ENCODE measurements around the gene NKG7. TPM values are rescaled to one million over a fixed set of nuclear protein-coding genes. Genes with fewer than 3 reads are reported as not detected.
A peak's percentile ranks its signal among the peaks of the same experiment; 100 is the strongest.

NKG7 gene
- total RNA-seq, 1 donor from 2014 or later = 363 TPM

DNA sequence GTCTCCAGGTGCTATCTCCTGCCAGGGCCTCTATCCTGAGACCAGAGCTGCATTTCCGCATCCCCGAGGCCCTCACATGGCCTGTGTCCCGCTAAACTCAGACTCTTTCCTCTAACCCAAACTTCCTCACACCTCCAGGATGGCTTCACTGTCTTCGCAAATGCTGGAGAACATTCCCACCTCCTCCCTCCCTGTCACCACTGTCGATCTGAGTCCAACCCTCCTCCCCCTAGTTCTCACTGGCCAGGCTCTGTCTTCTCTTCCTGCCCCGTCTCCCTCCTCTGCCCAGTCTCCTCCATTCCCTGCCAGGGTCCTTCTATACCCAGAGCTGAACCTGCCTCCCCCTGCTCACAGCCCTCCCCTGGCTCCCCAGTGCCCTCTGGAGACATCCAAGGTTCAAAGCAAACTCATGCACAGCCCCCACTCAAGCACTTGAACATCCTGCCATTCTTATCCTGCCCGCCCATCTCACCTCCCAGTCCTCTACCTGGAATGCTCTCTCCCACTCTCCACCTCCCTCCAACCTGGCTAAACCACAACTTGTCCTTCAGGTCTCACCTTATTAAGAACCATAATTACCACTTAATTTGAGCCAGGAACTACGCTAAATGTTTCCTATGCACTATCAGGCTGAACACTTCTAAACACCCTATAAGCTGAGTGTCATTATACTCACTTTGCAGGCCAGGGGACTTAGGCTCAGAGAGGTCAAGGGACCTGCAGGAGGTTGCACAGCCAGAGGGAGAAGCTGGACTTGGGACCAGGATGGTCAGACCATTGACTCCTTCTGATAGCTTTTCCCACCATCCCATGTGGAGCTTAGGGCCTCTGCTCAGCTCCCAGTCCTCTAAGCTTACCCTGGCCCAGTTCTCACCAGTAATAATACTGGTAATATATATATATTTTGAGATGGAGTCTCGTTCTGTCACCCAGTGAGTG is 29.6 kb downstream of the NKG7 start:
- Mint-ChIP-seq H3K4me3 (no peak overlapping the region), H3K36me3 (ENCODE audit: low read depth) (peaks cover 29% of the 10 kb centered on the region), H3K9me3 (no peaks in the 10 kb centered on the region), H3K4me1 (peaks cover 20% of the 10 kb centered on the region), H3K27me3 (peaks cover 6% of the 10 kb centered on the region), H3K27ac (peak overlapping the region; percentile 13)
- no peak for DNase-seq
- intact Hi-C loops (cut with micrococcal nuclease) = no loop called here

DNA sequence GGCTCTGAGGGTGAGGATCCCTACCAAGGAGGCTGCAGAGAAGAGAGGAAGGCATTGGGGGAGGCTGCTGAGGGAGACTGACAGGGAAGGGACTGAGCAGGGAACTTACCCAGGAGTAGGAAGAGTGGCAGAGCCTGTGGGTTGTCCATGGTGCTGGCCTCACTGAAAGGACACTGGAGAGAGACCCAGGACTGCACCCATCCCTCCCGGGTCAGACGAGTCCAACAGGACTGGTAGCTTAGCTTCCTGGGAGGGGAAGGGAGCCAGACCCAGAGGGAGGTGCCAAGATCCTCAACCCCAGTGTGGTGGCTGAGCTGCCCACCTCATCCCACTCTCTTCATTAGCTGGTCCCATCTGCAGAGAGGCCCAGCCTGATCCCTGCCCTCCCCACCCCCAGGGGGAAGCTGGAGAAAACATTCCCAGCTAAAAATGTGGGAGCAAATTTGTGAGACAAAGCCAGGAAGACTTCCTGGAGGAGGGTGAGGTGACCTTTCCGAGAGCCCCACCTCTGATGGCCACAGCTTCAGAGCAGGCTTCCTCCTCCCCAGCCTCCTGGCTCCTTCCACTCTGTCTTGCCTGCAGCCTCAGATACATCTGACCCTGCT is 30.4 kb downstream of the NKG7 start, which contains the start of gene VSIG10L:
Gene VSIG10L (minus strand): TSS at position 164 of the 605 bp plus-strand sequence. CDS start 15 bp downstream, at position 149.
- intact Hi-C loops (cut with micrococcal nuclease) = no loop called here
- peaks cover 20% of the 10 kb centered on the region for H3K4me1 Mint-ChIP-seq
- peaks cover 6% of the 10 kb centered on the region for H3K27me3 Mint-ChIP-seq
- no peak for DNase-seq
- peak within 1 kb of the TSS; percentile 68 for H3K27ac Mint-ChIP-seq
- no peaks in the 10 kb centered on the region for H3K9me3 Mint-ChIP-seq
- peaks cover 23% of the 10 kb centered on the region for H3K36me3 Mint-ChIP-seq (ENCODE audit: low read depth)
- peak within 1 kb of the TSS; percentile 90 for H3K4me3 Mint-ChIP-seq

DNA sequence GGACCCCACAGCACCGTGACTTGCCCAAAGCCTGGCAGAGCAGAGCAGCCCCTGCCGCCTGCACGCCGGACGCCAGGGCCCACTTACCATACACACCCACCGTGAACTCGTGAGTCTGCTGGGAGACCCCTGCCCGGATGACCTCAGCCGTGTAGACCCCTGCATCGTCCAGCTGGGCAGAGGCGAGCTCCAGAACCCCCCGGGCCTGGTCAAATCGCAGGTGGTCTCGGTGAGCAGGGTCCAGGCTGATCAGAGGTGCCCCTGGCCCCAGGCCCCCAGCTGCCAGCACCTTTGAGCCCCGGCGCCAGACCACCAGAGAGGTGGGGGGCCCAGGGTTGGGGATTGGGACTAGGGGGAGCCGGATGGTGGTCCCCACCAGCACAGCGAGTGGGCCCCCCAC is 31.4 kb downstream of the NKG7 start:
- H3K27ac Mint-ChIP-seq = peak overlapping the region; percentile 68
- peaks cover 20% of the 10 kb centered on the region for H3K4me1 Mint-ChIP-seq
- no peak for DNase-seq
- no peaks in the 10 kb centered on the region for H3K9me3 Mint-ChIP-seq
- intact Hi-C loops (cut with micrococcal nuclease) = no loop called here
- peaks cover 6% of the 10 kb centered on the region for H3K27me3 Mint-ChIP-seq
- peak overlapping the region; percentile 90 for H3K4me3 Mint-ChIP-seq
- peaks cover 14% of the 10 kb centered on the region for H3K36me3 Mint-ChIP-seq (ENCODE audit: low read depth)

DNA sequence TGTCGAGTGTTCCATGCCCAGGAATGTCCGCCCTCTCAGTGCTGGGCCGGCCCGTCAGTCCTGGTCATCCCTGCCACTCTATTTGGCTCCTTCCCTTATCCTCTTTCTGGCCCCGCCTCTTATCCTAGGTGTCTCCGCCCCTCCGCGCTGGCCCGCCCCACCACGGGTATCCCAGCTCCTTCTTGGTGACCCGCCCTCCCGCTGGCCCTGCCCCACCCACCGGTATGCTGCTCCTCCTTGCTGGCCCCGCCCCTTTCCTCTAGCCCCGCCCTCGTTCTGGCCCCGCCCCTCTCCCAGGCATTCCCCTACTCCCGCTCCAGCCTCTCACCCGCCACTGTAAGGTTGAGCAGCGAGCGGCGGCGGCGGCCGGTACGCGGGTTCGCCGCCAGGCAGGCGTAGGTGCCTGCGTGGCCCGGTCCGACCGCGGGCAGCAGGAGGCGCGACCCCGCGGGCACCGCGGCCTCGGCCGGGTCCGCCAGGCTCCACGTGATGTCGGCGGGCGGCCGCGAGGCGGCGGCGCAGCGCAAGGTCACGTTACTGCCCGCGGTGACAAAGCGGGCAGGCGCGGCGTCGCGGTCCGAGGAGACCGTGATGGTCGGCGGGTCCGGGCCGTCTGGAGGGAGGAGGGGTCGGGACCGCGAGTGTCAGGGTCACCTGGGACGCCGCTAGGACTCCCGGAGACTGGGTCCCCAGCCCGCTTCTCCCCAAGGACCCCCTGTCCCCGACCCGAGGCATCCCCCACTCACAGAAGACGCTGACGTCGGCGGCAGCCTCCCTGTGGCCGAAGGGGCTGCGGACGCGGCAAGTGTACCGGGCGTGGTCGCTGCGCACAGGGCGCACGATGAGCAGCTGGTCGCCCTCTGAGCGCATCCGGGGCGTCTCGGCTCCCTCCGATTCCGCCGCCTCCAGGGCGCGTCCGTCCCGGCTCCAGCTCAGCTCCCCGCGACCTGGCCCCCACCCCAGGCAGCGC is 32.5 kb downstream of the NKG7 start:
- intact Hi-C loops (cut with micrococcal nuclease) = loop anchor here (1.0 to 2.0 kb wide), 6 partner anchors 22 to 317 kb away; no protein-coding TSS in a partner anchor
- peak overlapping the region; percentile 90 for H3K4me3 Mint-ChIP-seq
- DNase-seq = peak; percentile 97
- peaks cover 10% of the 10 kb centered on the region for H3K36me3 Mint-ChIP-seq (ENCODE audit: low read depth)
- peaks cover 6% of the 10 kb centered on the region for H3K27me3 Mint-ChIP-seq
- H3K27ac Mint-ChIP-seq = peak overlapping the region; percentile 87
- H3K9me3 Mint-ChIP-seq = no peaks in the 10 kb centered on the region
- H3K4me1 Mint-ChIP-seq = peaks cover 20% of the 10 kb centered on the region

DNA sequence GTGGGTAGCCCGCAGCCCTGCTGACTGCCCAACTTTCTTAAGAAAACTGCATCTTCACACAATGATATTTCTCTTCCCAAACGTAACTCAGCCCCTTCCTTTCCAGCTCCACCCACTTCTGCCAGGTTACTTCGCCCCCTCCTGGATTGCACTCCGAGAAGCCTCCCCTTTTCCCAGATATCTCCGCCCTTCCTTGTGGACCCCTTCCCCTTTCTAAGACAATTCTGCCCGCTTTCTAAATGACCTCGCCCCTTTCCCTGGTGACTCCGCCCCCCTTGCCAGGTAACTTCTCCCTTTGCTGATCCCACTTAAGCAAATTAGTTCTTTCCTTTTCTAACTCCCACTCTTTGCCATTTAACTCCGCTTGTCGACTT is 33.2 kb downstream of the NKG7 start:
- Mint-ChIP-seq H3K9me3 (no peaks in the 10 kb centered on the region), H3K4me3 (peak overlapping the region; percentile 90), H3K27me3 (peaks cover 6% of the 10 kb centered on the region), H3K27ac (peak overlapping the region; percentile 87), H3K4me1 (peaks cover 20% of the 10 kb centered on the region), H3K36me3 (ENCODE audit: low read depth) (peaks cover 5% of the 10 kb centered on the region)
- no peak for DNase-seq
- intact Hi-C loops (cut with micrococcal nuclease) = loop anchor here (1.0 to 2.0 kb wide), 6 partner anchors 23 to 318 kb away; no protein-coding TSS in a partner anchor

DNA sequence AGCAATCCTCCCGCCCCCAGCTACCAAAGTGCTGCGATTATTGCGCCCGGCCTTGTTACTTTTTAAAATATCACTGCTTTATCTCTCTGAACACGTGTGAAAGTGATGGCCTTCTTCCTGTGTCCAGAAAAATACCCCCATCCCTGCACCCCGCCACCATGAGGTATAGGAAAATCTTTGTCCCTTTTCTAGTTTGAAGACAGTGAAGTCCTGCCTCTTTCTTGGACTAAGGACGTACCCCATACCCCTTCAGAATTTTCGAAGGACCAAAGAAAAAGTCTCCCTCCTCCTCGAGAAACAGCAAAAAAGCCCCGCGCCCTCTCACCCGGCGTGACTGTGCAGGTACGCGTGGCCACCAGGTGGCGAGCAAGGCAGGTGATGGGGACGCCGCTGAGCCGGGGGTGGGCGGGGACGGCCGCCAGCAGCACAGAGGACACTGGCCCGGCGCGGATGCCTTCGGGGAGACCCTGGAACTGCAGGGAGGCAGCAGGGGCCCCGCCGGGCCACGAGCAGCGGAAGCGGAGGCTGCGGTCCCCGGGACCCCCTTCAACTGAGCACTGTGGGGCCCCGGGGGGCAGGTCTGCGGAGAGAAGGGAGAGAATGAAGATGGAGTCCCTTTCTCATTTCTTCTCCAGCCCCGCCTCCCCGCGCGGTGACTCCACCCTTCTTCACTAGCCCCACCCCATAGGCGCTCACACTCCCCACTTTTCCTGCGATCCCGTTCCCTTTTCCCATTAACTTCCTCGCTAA is 33.7 kb downstream of the NKG7 start:
- H3K4me3 Mint-ChIP-seq = peak overlapping the region; percentile 90
- H3K9me3 Mint-ChIP-seq = no peaks in the 10 kb centered on the region
- DNase-seq = peak; percentile 95
- peaks cover 6% of the 10 kb centered on the region for H3K27me3 Mint-ChIP-seq
- intact Hi-C loops (cut with micrococcal nuclease) = loop anchor here (1.0 to 2.0 kb wide), 6 partner anchors 24 to 318 kb away; no protein-coding TSS in a partner anchor
- peaks cover 2% of the 10 kb centered on the region for H3K36me3 Mint-ChIP-seq (ENCODE audit: low read depth)
- peak overlapping the region; percentile 87 for H3K27ac Mint-ChIP-seq
- H3K4me1 Mint-ChIP-seq = peaks cover 20% of the 10 kb centered on the region

DNA sequence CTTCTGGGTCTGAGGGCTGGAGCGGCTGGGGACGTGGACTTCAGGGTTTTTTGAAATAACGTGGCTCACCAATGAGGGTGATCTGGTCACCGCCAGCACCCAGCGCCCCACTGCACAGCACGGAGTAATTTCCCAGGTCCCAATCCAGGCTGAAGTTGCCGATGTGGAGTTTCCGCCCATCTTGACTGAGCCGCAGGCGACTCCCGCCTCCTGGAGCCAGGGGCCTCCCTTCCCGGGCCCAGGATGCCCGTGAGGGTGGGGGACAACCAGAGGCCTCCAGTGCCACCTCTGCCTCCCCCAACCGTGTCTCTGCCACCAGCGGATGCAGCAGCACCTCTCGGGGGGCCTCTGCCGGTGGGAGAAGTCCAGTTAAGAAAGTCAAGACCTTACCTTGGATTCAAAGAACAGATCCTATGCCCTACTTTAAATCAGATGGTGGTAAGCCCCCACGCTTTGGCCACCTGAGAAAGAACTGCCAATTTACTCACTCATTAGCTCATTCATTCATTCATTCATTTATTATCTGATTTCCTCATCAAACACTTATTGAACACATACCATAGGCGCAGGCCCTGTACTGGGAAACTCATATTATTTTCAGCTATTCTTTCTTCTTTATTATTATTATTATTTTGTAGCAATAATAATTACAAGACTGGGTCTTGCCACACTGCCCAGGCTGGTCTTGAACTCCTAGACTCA is 34.4 kb downstream of the NKG7 start:
- intact Hi-C loops (cut with micrococcal nuclease) = loop anchor here (2.0 kb wide), 1 partner anchor 319 kb away; no protein-coding TSS in a partner anchor
- peak overlapping the region; percentile 90 for H3K4me3 Mint-ChIP-seq
- H3K36me3 Mint-ChIP-seq (ENCODE audit: low read depth) = peaks cover 2% of the 10 kb centered on the region
- H3K9me3 Mint-ChIP-seq = no peaks in the 10 kb centered on the region
- H3K27me3 Mint-ChIP-seq = peaks cover 6% of the 10 kb centered on the region
- DNase-seq = no peak
- peak overlapping the region; percentile 62 for H3K27ac Mint-ChIP-seq
- H3K4me1 Mint-ChIP-seq = peaks cover 20% of the 10 kb centered on the region

DNA sequence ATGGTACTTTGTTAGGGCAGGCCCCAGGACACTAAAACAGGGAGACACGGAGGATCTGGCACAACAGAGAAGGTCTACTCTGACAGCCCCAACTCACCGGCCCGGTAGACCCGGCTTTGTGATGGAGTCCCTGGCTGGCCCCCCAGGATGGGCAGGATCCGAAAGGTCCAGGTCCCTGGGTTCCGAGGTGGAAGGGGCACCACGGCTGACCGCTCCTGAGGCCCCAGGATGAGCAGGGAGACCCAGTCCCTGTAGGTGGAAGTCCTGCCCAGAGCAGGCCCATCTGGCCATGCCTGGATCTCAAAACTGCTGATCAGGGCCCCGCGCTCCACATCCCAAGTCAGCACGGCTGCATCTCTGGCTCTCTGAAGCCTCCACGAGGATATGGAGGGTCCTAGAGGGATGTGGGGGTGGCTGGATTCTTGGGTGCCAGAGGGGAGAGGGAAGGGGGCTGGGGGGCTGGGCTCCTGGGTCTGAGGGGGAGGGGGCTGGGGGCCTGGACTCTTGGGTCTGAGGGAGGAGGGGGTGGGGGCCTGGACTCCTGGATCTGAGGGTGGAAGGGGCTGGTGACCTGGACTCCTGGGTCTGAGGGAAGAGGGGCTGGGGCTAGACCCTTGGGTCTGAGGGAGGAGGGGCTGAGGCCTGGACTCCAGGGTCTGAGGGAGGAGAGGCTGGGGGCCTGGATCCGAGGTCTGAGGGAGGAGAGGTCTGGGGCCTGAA is 35.2 kb downstream of the NKG7 start:
- Mint-ChIP-seq H3K4me1 (peaks cover 18% of the 10 kb centered on the region), H3K27me3 (peaks cover 6% of the 10 kb centered on the region)
- intact Hi-C loops (cut with micrococcal nuclease) = no loop called here

DNA sequence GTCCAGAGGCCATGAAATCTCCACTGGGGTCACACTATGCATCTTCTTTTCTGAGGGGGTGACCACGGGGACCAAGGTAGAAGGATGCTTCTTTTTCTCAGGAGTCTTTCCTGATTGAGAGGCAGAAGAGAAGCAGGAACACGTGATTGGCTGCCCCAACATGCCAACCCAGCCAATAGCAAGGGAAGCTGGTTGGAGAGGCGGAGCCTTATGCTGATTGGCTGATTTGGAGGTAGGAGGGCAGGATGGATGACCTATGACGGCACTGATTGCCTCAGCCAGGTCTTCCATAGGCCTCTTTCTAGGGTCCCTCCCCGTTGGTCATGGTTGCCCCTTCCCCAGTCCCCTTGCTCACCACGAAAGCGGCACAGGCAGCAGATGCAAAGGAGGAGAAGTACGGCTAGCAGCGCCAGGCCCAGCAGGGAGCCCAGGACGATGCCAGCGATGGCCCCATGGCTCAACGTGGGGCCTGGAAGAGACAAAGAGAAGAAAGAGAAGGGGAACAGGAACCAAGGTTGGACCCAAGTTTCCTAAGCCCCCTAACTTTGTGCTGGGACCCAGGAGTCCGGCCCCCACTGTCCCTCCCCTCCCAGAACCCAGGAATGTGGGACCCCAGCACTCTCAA is 38.5 kb downstream of the NKG7 start:
- intact Hi-C loops (cut with micrococcal nuclease) = no loop called here
- Mint-ChIP-seq H3K4me1 (peaks cover 6% of the 10 kb centered on the region), H3K27ac (no peak overlapping the region), H3K4me3 (no peak overlapping the region), H3K36me3 (ENCODE audit: low read depth) (peaks cover 7% of the 10 kb centered on the region), H3K27me3 (no peaks in the 10 kb centered on the region), H3K9me3 (peaks cover 4% of the 10 kb centered on the region)
- DNase-seq = no peak

More for the DNA sequence above, 35.2 kb downstream of the NKG7 start:
- H3K9me3 Mint-ChIP-seq = no peaks in the 10 kb centered on the region
- H3K4me3 Mint-ChIP-seq = no peak overlapping the region
- peaks cover 2% of the 10 kb centered on the region for H3K36me3 Mint-ChIP-seq (ENCODE audit: low read depth)
- DNase-seq = no peak
- H3K27ac Mint-ChIP-seq = no peak overlapping the region

DNA sequence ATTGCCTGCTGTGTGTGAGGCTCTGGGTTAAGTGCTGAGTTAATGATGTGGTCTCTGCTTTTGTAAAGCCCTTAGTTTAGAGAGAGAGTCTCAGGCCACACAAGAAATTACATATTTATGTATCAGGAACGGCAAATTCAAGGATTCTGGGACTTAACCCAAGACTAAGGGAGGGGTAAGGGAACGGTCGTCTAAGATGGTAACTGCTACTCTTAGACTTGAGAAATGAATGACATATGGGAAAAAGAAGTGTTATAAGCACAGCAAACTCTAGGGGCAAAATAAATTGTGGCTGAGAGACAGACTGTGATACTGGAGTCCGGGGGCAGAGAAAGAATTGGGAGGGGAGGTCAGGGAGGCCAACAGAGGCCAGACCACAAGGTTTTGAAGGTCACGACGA is 40.7 kb downstream of the NKG7 start:
- peaks cover 4% of the 10 kb centered on the region for H3K9me3 Mint-ChIP-seq
- no peak overlapping the region for H3K4me3 Mint-ChIP-seq
- H3K4me1 Mint-ChIP-seq = peaks cover 7% of the 10 kb centered on the region
- H3K27ac Mint-ChIP-seq = no peak overlapping the region
- DNase-seq = no peak
- intact Hi-C loops (cut with micrococcal nuclease) = no loop called here
- H3K36me3 Mint-ChIP-seq (ENCODE audit: low read depth) = peaks cover 7% of the 10 kb centered on the region
- peaks cover 10% of the 10 kb centered on the region for H3K27me3 Mint-ChIP-seq

DNA sequence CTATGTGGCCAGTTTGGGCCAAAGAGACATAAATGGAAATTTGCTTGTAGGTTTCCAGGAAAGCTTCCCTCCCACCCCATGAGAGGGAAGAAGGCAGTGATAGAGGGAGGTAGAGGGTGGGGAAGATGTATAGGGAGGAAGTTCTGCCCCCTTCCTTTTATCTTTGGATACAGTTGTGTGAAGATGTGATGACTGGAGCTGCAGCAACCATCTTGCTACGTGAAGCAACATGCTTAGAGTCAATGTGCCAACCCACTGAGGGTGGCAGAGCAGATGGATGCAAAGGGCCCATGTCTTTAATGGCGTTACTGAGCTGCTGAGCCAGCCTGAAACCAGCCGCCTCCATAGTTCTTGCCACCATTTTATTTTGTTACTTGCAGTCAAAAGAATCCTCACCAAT is 41.3 kb downstream of the NKG7 start:
- DNase-seq = no peak
- Mint-ChIP-seq H3K9me3 (peaks cover 4% of the 10 kb centered on the region), H3K4me1 (peaks cover 9% of the 10 kb centered on the region), H3K27me3 (peaks cover 15% of the 10 kb centered on the region), H3K4me3 (no peak overlapping the region), H3K36me3 (ENCODE audit: low read depth) (peaks cover 7% of the 10 kb centered on the region), H3K27ac (no peak overlapping the region)
- intact Hi-C loops (cut with micrococcal nuclease) = no loop called here

Measured in activated CD4-positive, alpha-beta T cell treated with anti-CD3 and anti-CD28 coated beads, Interleukin-2, amount 10 ng/mL, durations not matched to agents 24 days and 14 days (primary cell).